Aorta (tissue), 5 donors: Measurements from ENCODE around the gene ENGASE. TPM values are rescaled to one million over a fixed set of nuclear protein-coding genes. Genes with fewer than 3 reads are reported as not detected.
A peak's percentile ranks its signal among the peaks of the same experiment; 100 is the strongest.
"Not testable (repeated sequence)": the region's sequence is repeated elsewhere in the genome, so short reads cannot be mapped to it uniquely, and the experiment has no call there.

ENCODE experiments used
- ATAC-seq: fragments of 200-7000 bp; cut with Tn5 transposase; one replicate; pipeline ENCODE4 v1.9.1; 2022; ENCODE audit warnings: moderate library complexity; ENCODE audit not compliant: low FRiP score
- DNase-seq, 2 donors: peaks; one replicate each; pipeline ENCODE4 v3.0.0-alpha.2; 2020
- H3K27ac ChIP-seq, 2 donors: one replicate each; pipeline ENCODE4 v1.5.1; 2013; ENCODE audit warnings: low read length in 2 of 2, mild to moderate bottlenecking in 2 of 2, moderate library complexity in 2 of 2, control low read depth in 1 of 2, inconsistent platforms in 1 of 2, low read depth in 1 of 2
- H3K27me3 ChIP-seq, 2 donors: one replicate each; pipeline ENCODE4 v1.6.1; 2013; ENCODE audit warnings: control low read depth in 1 of 2, low read length in 1 of 2, mild to moderate bottlenecking in 1 of 2, moderate library complexity in 1 of 2; ENCODE audit not compliant: insufficient read depth in 2 of 2, control insufficient read depth in 1 of 2
- H3K36me3 ChIP-seq, 2 donors: one replicate each; pipeline ENCODE4 v1.6.1; 2013; ENCODE audit warnings: control low read depth in 1 of 2, low read length in 1 of 2, mild to moderate bottlenecking in 1 of 2; ENCODE audit not compliant: insufficient read depth in 2 of 2, control insufficient read depth in 1 of 2
- H3K4me1 ChIP-seq, 2 donors: one replicate each; pipeline ENCODE4 v1.6.1; 2013; ENCODE audit warnings: low read length in 2 of 2, control low read depth in 1 of 2, mild to moderate bottlenecking in 1 of 2, moderate library complexity in 1 of 2; ENCODE audit not compliant: insufficient read depth in 2 of 2, control insufficient read depth in 1 of 2
- H3K4me3 ChIP-seq, 2 donors: one replicate each; pipeline ENCODE4 v1.5.1; 2013; ENCODE audit warnings: low read length in 2 of 2, control low read depth in 1 of 2, mild to moderate bottlenecking in 1 of 2
- H3K9me3 ChIP-seq: one replicate; pipeline ENCODE4 v1.6.1; 2013; ENCODE audit warnings: mild to moderate bottlenecking, low read length; ENCODE audit not compliant: control insufficient read depth
- WGBS, 2 donors: extraction: QIAGEN DNeasy Blood & Tissue Kit; methylation state at CpG; one replicate each; pipeline ENCODE4 v1.1.7; 2013; 5-methylcytosine and 5-hydroxymethylcytosine counted together
- intact Hi-C, 2 donors: fragments of 100-400 bp; cut with DNase I; formaldehyde crosslinking; loops; one replicate each; pipeline versions ENCODE4 v1.14.2 to v1.15.0; 2022
- polyA plus RNA-seq, 2 donors: library from polyadenylated mRNA; stranded (reverse); fragments of 200-250 nt; gene quantifications; one replicate each; pipeline ENCODE4 v1.2.3, GENCODE V29; 2013
- total RNA-seq, 2 donors: library from RNA; stranded (reverse); fragmentation: NEBNext Ultra II Directional; extraction: Animal tissue kit (Norgen Biotek cat#: 25700); gene quantifications; one replicate each; pipeline ENCODE4 v1.2.1, GENCODE V29; 2021
- donor health status: healthy with polysubstance abuse.
- donor health status: Bipolar disorder and iron deficiency.
- donor health status: DM: no; HTN: no; CAD: no.
- donor health status: DM: no; HTN: no; CAD: no.
- donor health status: DM: yes; HTN: yes; CAD: no.

ENGASE gene
- total and polyA plus RNA-seq, 4 donors = 7.0 to 60.5 (median 51.6) TPM

GRCh38 chr17:79029327-79030009, 45.2 kb upstream of the ENGASE start:
- WGBS, 2 donors = 94% methylated on average over 16 of the region's 16 CpGs
- Histone ChIP-seq H3K4me3 (no peak overlapping the region), H3K9me3 (no peaks in the 10 kb centered on the region), H3K4me1 (peaks cover 1 to 3% of the 10 kb centered on the region in 2 donors), H3K27ac (no peak overlapping the region), H3K36me3 (no peaks in the 10 kb centered on the region), H3K27me3 (no peaks in the 10 kb centered on the region)
- DNase-seq (peak in 1 of 2 donors; percentile 72), ATAC-seq (no peak)
- intact Hi-C loops = loop anchor here (10.0 kb wide), 1 partner anchor 45 kb away; the partner anchor contains the start of gene ENGASE (in 2 of the 2)

GRCh38 chr17:79030636-79031035, 44.0 kb upstream of the ENGASE start:
- intact Hi-C loops, ATAC-seq, H3K4me1 ChIP-seq, H3K27ac ChIP-seq, H3K27me3 ChIP-seq, H3K4me3 ChIP-seq, H3K36me3 ChIP-seq, H3K9me3 ChIP-seq: not testable (repeated sequence)
- WGBS, 2 donors = 96 to 98% methylated on average over 12 of the region's 12 CpGs
- DNase-seq = peak in 1 of 2 donors; percentile 48

DNA sequence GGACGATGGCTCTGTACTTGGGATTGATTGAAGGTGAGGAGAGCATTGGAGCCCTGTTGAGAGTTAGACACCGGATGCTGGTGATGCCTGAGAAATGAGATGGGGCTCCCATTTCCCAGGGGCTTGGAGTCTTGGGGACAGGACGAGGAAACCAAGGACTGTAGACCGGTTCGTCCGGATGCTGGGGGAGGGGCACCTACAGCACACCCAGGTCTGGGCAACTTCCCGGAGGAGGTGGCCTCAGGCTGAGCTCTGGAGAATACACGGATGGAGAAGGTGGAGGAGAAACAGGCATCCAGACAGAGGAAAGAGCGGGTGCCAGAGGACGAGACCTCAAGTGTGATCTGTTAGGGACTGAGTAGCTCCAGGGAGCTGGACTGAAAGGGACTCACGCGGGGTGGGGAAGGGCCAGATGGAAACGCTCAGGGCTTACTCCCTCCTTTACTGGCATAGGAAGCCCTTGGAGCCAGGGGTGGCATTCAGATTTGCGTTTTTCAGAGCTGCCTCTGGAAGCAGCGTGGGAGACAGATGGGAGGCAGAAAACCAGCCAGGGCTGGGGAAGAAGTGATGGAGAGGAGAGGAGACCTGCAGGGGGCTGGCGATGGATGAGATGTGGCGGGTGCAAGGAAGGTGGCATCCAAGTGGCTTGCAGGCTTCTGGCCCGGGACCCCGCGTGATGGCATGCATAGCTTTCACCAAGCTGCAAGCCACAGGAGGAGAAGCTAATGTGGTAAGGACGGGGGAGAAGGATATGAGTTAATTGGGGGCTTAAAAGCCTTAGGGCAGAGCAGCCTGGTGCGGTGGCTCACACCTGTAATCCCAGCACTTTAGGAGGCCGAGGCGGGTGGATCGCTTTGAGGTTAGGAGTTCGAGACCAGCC, 42.4 kb upstream of the ENGASE start:
- H3K36me3 ChIP-seq = no peaks in the 10 kb centered on the region
- no peak overlapping the region for H3K27ac ChIP-seq
- ATAC-seq (no peak), DNase-seq (peak in 1 of 2 donors; percentile 70)
- H3K9me3 ChIP-seq = no peaks in the 10 kb centered on the region
- peaks cover 1 to 2% of the 10 kb centered on the region in 2 donors for H3K4me1 ChIP-seq
- H3K27me3 ChIP-seq = no peaks in the 10 kb centered on the region
- no peak overlapping the region for H3K4me3 ChIP-seq
- intact Hi-C loops = no loop called here
- 93% methylated on average over 26 of the region's 26 CpGs for WGBS, 2 donors

GRCh38 chr17:79033046-79033616, 41.5 kb upstream of the ENGASE start:
- no peak overlapping the region for H3K27ac ChIP-seq
- no peak for ATAC-seq
- peaks cover 1 to 2% of the 10 kb centered on the region in 2 donors for H3K4me1 ChIP-seq
- DNase-seq = peak in 1 of 2 donors; percentile 45
- no peak overlapping the region for H3K4me3 ChIP-seq
- intact Hi-C loops = no loop called here
- H3K9me3 ChIP-seq = no peaks in the 10 kb centered on the region
- H3K36me3 ChIP-seq = no peaks in the 10 kb centered on the region
- H3K27me3 ChIP-seq = no peaks in the 10 kb centered on the region
- WGBS, 2 donors = 79 to 83% methylated on average over 9 of the region's 9 CpGs

DNA sequence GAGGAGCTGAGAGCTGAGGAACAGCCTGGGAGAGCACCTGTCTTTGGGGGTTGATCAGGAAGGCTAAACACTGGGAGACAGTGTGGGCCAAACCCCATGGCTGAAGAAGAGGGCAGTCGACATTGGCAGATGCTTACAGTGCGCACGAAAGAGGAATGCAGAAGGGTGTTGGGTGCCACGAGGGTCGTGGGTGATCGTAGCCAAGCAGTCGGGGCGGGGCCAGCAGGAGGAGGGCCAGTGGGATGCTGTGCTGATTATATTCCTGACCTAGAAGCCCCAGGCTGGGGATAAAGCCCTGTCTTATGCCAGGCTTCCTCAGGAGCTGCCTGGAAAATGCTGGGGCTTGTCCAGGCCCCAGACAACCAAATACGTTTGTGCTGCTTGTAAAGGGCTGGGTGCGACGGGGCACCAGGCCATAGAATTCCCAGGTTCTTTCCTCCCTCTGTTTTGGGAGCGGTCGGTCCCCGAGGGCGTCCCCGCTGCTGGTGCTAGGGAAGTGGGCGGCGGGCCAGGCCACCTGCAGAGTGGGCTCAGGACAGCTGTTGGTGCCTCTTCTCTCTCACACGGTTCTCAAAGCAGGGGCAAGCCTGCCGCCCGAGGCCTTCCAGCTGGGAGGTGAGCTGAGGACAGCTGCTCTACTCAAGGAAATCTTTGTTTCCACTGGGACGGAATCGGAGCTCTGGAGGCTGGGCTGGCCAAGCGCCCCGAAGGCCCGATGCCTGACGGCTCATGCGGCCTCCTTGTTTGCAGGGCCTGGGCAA, 40.7 kb upstream of the ENGASE start:
- WGBS, 2 donors = 14 to 16% methylated on average over 28 of the region's 28 CpGs
- Histone ChIP-seq H3K9me3 (no peaks in the 10 kb centered on the region), H3K27ac (peak overlapping the region; percentile 0 to 10), H3K27me3 (no peaks in the 10 kb centered on the region), H3K4me3 (no peak overlapping the region), H3K36me3 (no peaks in the 10 kb centered on the region), H3K4me1 (peaks cover 1 to 2% of the 10 kb centered on the region in 2 donors)
- ATAC-seq (peak; percentile 39), DNase-seq (peak in 1 of 2 donors; percentile 79)
- intact Hi-C loops = no loop called here

- ATAC-seq (no peak), DNase-seq (peak in 1 of 2 donors; percentile 28)
- no peak overlapping the region for H3K27ac ChIP-seq
- no peaks in the 10 kb centered on the region for H3K27me3 ChIP-seq
- no peaks in the 10 kb centered on the region for H3K9me3 ChIP-seq
- intact Hi-C loops = no loop called here
- WGBS, 2 donors = 89 to 91% methylated on average over 8 of the region's 8 CpGs
- no peak overlapping the region for H3K4me3 ChIP-seq
- H3K36me3 ChIP-seq = no peaks in the 10 kb centered on the region
- peaks cover 1 to 2% of the 10 kb centered on the region in 2 donors for H3K4me1 ChIP-seq
Observed at GRCh38 chr17:79034931-79035485, 39.6 kb upstream of the ENGASE start.

DNA sequence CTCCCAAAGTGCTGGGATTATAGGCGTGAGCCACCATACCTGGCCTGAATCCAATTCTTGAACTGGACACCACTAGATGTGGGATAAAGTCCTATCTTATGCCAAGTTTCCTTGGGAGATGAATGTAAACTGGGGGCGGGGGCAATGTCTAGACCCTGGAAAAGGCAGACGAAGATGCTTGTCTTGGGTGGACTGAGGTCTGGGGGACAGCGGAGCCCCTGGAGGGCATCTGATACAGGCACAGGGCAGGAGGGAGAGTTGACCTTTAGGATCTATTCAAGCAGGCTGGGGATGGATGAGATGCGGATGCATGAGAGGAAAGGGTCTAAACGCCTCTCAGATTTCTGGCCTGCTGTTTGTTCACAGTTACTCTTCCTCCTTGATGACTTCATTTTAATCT, 38.9 kb upstream of the ENGASE start:
- Histone ChIP-seq H3K4me1 (peaks cover 1 to 2% of the 10 kb centered on the region in 2 donors), H3K4me3 (no peak overlapping the region), H3K27ac (peak overlapping the region in 1 of 2 donors; percentile 10), H3K9me3 (no peaks in the 10 kb centered on the region), H3K36me3 (no peaks in the 10 kb centered on the region), H3K27me3 (no peaks in the 10 kb centered on the region)
- DNase-seq = peak; percentile 22 to 32
- WGBS, 2 donors = 92 to 96% methylated on average over 6 of the region's 6 CpGs
- ATAC-seq = no peak
- intact Hi-C loops = loop anchor here in 1 of 2 donors (2.0 kb wide), 1 partner anchor 13 kb away; no protein-coding TSS in a partner anchor

GRCh38 chr17:79036181-79036580, 38.4 kb upstream of the ENGASE start:
- no peak for ATAC-seq
- H3K4me1 ChIP-seq = peaks cover 1 to 2% of the 10 kb centered on the region in 2 donors

More at GRCh38 chr17:79036181-79036580, 38.4 kb upstream of the ENGASE start:
- Histone ChIP-seq H3K27ac (peak overlapping the region in 1 of 2 donors; percentile 7), H3K9me3 (no peaks in the 10 kb centered on the region), H3K27me3 (no peaks in the 10 kb centered on the region), H3K4me3 (no peak overlapping the region), H3K36me3 (no peaks in the 10 kb centered on the region)
- peak; percentile 9 to 12 for DNase-seq
- WGBS, 2 donors = 94 to 95% methylated on average over 6 of the region's 6 CpGs
- intact Hi-C loops = loop anchor here in 1 of 2 donors (2.0 kb wide), 1 partner anchor 13 kb away; no protein-coding TSS in a partner anchor
